Vagina (tissue), 2 donors: ENCODE measurements around the gene SCFD2. TPM values are rescaled to one million over a fixed set of nuclear protein-coding genes. Genes with fewer than 3 reads are reported as not detected.

ENCODE experiments used
- DNase-seq, 2 donors: peaks; one replicate each; pipeline ENCODE4 v3.0.0-alpha.2; 2017; ENCODE audit errors: extremely low spot score in 2 of 2
- H3K27ac ChIP-seq: fragments of 200-600 bp; sonication (generic); one replicate; pipeline ENCODE4 v1.5.1; 2019
- H3K27me3 ChIP-seq: fragments of 200-600 bp; sonication (generic); one replicate; pipeline ENCODE4 v1.5.1; 2019
- H3K36me3 ChIP-seq, 2 donors: fragments of 200-600 bp; sonication (generic); one replicate each; pipeline ENCODE4 v1.5.1; 2017 to 2019
- H3K4me1 ChIP-seq: fragments of 200-600 bp; sonication (generic); one replicate; pipeline ENCODE4 v1.5.1; 2019
- H3K4me3 ChIP-seq, 2 donors: fragments of 200-600 bp; sonication (generic); 1 replicate in 1 of 2; 2 replicates in 1 of 2; pipeline ENCODE4 v1.5.1; 2016 to 2019
- H3K9me3 ChIP-seq: fragments of 200-600 bp; sonication (generic); one replicate; pipeline ENCODE4 v1.5.1; 2019
- POLR2A ChIP-seq, 2 donors: fragments of 450-650 bp; IDR thresholded peaks; one replicate each; pipeline ENCODE4 v1.6.1; 2017; ENCODE audit warnings: antibody characterized with exemption in 2 of 2, mild to moderate bottlenecking in 2 of 2, moderate library complexity in 2 of 2
- POLR2AphosphoS5 ChIP-seq, 2 donors: sonication (generic); formaldehyde crosslinking; IDR thresholded peaks; one replicate each; pipeline ENCODE4 v1.9.0; 2017; ENCODE audit warnings: antibody characterized with exemption in 2 of 2, mild to moderate bottlenecking in 2 of 2, low read depth in 1 of 2; ENCODE audit not compliant: insufficient read depth in 1 of 2
- intact Hi-C: fragments of 100-400 bp; cut with DNase I; formaldehyde crosslinking; loops from one replicate; pipeline ENCODE4 v1.15.1; 2023
- total RNA-seq: library from RNA; depleted of rRNA; stranded (reverse); fragments of >200 nt; gene quantifications from one replicate; pipeline ENCODE4 v1.2.3, GENCODE V29; 2016
- TF ChIP-seq, protein P1 (sequence below), 3 experiments: fragments of 450-650 bp in 2 of 3; fragments of 200-600 bp in 1 of 3; sonication (generic) in 1 of 3; IDR thresholded peaks; one replicate each; pipeline ENCODE4 v1.5.1; 2017 to 2019; ENCODE audit warnings: antibody characterized with exemption in 3 of 3, mild to moderate bottlenecking in 2 of 3, moderate library complexity in 2 of 3

Gene SCFD2
- total RNA-seq, 1 donor from 2014 or later: 33.1 TPM

DNA sequence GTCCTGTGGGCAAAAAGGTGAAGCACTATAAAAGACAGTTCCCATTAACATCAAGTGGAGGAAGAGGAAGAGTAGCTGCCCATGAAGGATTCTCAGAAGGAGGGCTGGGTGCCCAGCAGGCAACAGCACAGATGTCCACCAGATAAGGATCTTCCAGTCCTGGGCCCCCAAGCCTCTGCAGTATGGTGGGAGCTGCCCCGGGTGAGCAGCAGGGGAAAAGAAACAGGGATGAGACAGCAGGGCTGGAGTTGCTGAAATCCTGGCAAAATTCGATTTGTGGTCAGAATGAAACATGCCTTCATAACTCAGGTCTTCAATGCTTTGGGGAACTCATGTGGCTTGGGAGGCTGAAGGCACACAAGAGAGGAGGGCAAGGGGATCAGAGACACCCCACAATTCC, 409.2 kb downstream of the SCFD2 start:
- Histone ChIP-seq H3K4me3 (no peak overlapping the region), H3K9me3 (no peaks in the 10 kb centered on the region), H3K27me3 (no peaks in the 10 kb centered on the region), H3K27ac (no peak overlapping the region), H3K4me1 (peaks cover 15% of the 10 kb centered on the region), H3K36me3 (no peaks in the 10 kb centered on the region)
- TF ChIP-seq, protein P1, sequence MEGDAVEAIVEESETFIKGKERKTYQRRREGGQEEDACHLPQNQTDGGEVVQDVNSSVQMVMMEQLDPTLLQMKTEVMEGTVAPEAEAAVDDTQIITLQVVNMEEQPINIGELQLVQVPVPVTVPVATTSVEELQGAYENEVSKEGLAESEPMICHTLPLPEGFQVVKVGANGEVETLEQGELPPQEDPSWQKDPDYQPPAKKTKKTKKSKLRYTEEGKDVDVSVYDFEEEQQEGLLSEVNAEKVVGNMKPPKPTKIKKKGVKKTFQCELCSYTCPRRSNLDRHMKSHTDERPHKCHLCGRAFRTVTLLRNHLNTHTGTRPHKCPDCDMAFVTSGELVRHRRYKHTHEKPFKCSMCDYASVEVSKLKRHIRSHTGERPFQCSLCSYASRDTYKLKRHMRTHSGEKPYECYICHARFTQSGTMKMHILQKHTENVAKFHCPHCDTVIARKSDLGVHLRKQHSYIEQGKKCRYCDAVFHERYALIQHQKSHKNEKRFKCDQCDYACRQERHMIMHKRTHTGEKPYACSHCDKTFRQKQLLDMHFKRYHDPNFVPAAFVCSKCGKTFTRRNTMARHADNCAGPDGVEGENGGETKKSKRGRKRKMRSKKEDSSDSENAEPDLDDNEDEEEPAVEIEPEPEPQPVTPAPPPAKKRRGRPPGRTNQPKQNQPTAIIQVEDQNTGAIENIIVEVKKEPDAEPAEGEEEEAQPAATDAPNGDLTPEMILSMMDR (IDR thresholded peaks at IDR 0.05): no peak
- TF ChIP-seq POLR2A (IDR thresholded peaks at IDR 0.05) (no peak), POLR2AphosphoS5 (IDR thresholded peaks at IDR 0.05; ENCODE audit: insufficient read depth in 1 of 2, low read depth in 1 of 2) (no peak)
- no peak for DNase-seq
- intact Hi-C loops: no loop called here

- Histone ChIP-seq H3K36me3 (no peaks in the 10 kb centered on the region), H3K9me3 (no peaks in the 10 kb centered on the region), H3K4me3 (no peak overlapping the region), H3K27me3 (no peaks in the 10 kb centered on the region), H3K27ac (no peak overlapping the region), H3K4me1 (peaks cover 15% of the 10 kb centered on the region)
- intact Hi-C loops: no loop called here
- no peak for TF ChIP-seq POLR2A (IDR thresholded peaks at IDR 0.05)
- TF ChIP-seq, protein P1 (IDR thresholded peaks at IDR 0.05): no peak
- TF ChIP-seq POLR2AphosphoS5 (IDR thresholded peaks at IDR 0.05; ENCODE audit: insufficient read depth in 1 of 2, low read depth in 1 of 2): no peak
- DNase-seq: no peak
These were observed 411.2 kb downstream of the SCFD2 start for GRCh38 chr4:52954560-52955170.

GRCh38 chr4:52952540-52952939, 413.3 kb downstream of the SCFD2 start:
- no peak overlapping the region for H3K27ac ChIP-seq
- H3K4me1 ChIP-seq: peaks cover 6% of the 10 kb centered on the region
- H3K27me3 ChIP-seq: no peaks in the 10 kb centered on the region
- H3K4me3 ChIP-seq: no peak overlapping the region
- no peaks in the 10 kb centered on the region for H3K36me3 ChIP-seq
- H3K9me3 ChIP-seq: no peaks in the 10 kb centered on the region
- DNase-seq: no peak
- intact Hi-C loops: no loop called here
- TF ChIP-seq POLR2AphosphoS5 (IDR thresholded peaks at IDR 0.05; ENCODE audit: insufficient read depth in 1 of 2, low read depth in 1 of 2): no peak
- TF ChIP-seq, protein P1 (IDR thresholded peaks at IDR 0.05): no peak
- no peak for TF ChIP-seq POLR2A (IDR thresholded peaks at IDR 0.05)

DNA sequence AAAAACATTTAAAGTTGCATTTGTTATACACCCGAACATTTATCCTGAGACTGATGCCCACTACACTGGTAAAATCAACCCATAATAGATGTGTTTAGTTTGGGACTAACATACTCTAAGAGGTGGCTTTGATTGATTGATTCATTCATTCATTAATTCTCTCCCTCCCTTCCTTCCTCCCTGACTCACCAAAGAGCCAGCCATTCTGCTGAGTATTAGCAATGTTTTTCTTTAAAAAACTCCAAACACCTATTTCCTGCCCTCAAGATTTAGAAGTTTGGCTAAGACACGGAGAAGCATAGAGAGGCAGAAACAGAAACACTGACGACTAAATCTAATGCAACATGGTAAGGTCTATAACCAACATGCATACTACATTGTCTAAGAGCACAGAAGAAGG, 414.8 kb downstream of the SCFD2 start:
- TF ChIP-seq POLR2AphosphoS5 (IDR thresholded peaks at IDR 0.05; ENCODE audit: insufficient read depth in 1 of 2, low read depth in 1 of 2) (no peak), POLR2A (IDR thresholded peaks at IDR 0.05) (no peak)
- TF ChIP-seq, protein P1 (IDR thresholded peaks at IDR 0.05): no peak
- Histone ChIP-seq H3K9me3 (no peaks in the 10 kb centered on the region), H3K36me3 (no peaks in the 10 kb centered on the region), H3K27ac (no peak overlapping the region), H3K4me3 (no peak overlapping the region), H3K4me1 (no peaks in the 10 kb centered on the region), H3K27me3 (no peaks in the 10 kb centered on the region)
- no peak for DNase-seq
- intact Hi-C loops: no loop called here

GRCh38 chr4:52950226-52950625, 415.6 kb downstream of the SCFD2 start:
- no peak overlapping the region for H3K4me3 ChIP-seq
- intact Hi-C loops: no loop called here
- H3K4me1 ChIP-seq: no peaks in the 10 kb centered on the region
- H3K27ac ChIP-seq: no peak overlapping the region
- no peaks in the 10 kb centered on the region for H3K9me3 ChIP-seq
- no peaks in the 10 kb centered on the region for H3K27me3 ChIP-seq
- TF ChIP-seq, protein P1 (IDR thresholded peaks at IDR 0.05): no peak
- TF ChIP-seq POLR2A (IDR thresholded peaks at IDR 0.05) (no peak), POLR2AphosphoS5 (IDR thresholded peaks at IDR 0.05; ENCODE audit: insufficient read depth in 1 of 2, low read depth in 1 of 2) (no peak)
- no peak for DNase-seq
- H3K36me3 ChIP-seq: no peaks in the 10 kb centered on the region
